D721Med (cell line): ENCODE data around the gene NSDHL.
"Not testable (repeated sequence)": the region's sequence is repeated elsewhere in the genome, so short reads cannot be mapped to it uniquely, and the experiment has no call there.

Source experiments
- DNase-seq: peaks from one replicate; pipeline ENCODE4 v3.0.0; 2011; ENCODE audit warnings: low spot score; ENCODE audit not compliant: insufficient read length
- FAIRE-seq: peaks from 2 replicates; lab custom pipeline; 2011; peaks lifted over from hg19 to GRCh38; lab: Jason Lieb, UNC
- CTCF ChIP-seq: IDR thresholded peaks from 2 replicates; pipeline ENCODE4 v1.5.1; 2012; ENCODE audit warnings: mild to moderate bottlenecking, control low read depth; ENCODE audit not compliant: insufficient read depth; ENCODE audit errors: missing control alignments

NSDHL gene

GRCh38 chrX:152830312-152831305 is at the start of gene NSDHL, which contains the start of gene CETN2:
Gene NSDHL, plus strand, starts transcription at chrX:152831063. Its CDS starts 15,262 bp downstream, at chrX:152846325.
Gene CETN2, minus strand, starts transcription at chrX:152830757. Its CDS starts 47 bp downstream, at chrX:152830710.
- no peak for FAIRE-seq
- no peak for TF ChIP-seq CTCF
- peak; percentile 88 for DNase-seq

- DNase-seq, FAIRE-seq: not testable (repeated sequence)
Observed at GRCh38 chrX:152787062-152787461, 43.8 kb upstream of the NSDHL start.

- DNase-seq (no peak), FAIRE-seq (no peak)
- TF ChIP-seq CTCF = no peak
Observed at GRCh38 chrX:152798945-152799344, 31.9 kb upstream of the NSDHL start.

GRCh38 chrX:152806035-152806434 is 24.8 kb upstream of the NSDHL start:
- DNase-seq (no peak), FAIRE-seq (no peak)
- no peak for TF ChIP-seq CTCF

GRCh38 chrX:152810403-152810802 is 20.5 kb upstream of the NSDHL start:
- no peak for TF ChIP-seq CTCF
- DNase-seq (no peak), FAIRE-seq (no peak)

- DNase-seq = no peak
- FAIRE-seq = peak; percentile 25
- TF ChIP-seq CTCF = no peak
Observed at GRCh38 chrX:152813206-152813605, 17.7 kb upstream of the NSDHL start.

GRCh38 chrX:152814048-152814447 is 16.8 kb upstream of the NSDHL start:
- FAIRE-seq (no peak), DNase-seq (no peak)
- TF ChIP-seq CTCF = no peak
